Activated T-helper 2 cell treated with anti-CD3 and anti-CD28 coated beads, Interferon-gamma antibody, Interleukin-2, Interleukin-4, amounts not matched to agents 10 μg/mL and 5 μg/mL and 100 μg/mL, durations not matched to agents 14 hours and 24 hours and 36 hours (primary cell): ENCODE data around the gene DGKH. TPM values are rescaled to one million over a fixed set of nuclear protein-coding genes. Genes with fewer than 3 reads are reported as not detected.
A peak's percentile ranks its signal among the peaks of the same experiment; 100 is the strongest.

Experiments
- DNase-seq: peaks from one replicate; pipeline ENCODE4 v3.0.0; 2021; ENCODE audit warnings: low spot score
- H3K27ac Mint-ChIP-seq: one replicate; pipeline ENCODE4 v1.8.0; 2021; ENCODE audit warnings: mixed read lengths
- H3K27me3 Mint-ChIP-seq: one replicate; pipeline ENCODE4 v1.8.0; 2021; ENCODE audit warnings: low read depth, mixed read lengths
- H3K36me3 Mint-ChIP-seq: one replicate; pipeline ENCODE4 v1.8.0; 2021; ENCODE audit warnings: low read depth, mixed read lengths
- H3K4me1 Mint-ChIP-seq: one replicate; pipeline ENCODE4 v1.8.0; 2021; ENCODE audit warnings: low read depth, mixed read lengths
- H3K4me3 Mint-ChIP-seq: one replicate; pipeline ENCODE4 v1.8.0; 2021; ENCODE audit warnings: low read depth, mild to moderate bottlenecking, moderate library complexity, mixed read lengths
- H3K9me3 Mint-ChIP-seq: one replicate; pipeline ENCODE4 v1.8.0; 2021; ENCODE audit warnings: mixed read lengths
- intact Hi-C: fragments of 100-400 bp; cut with micrococcal nuclease; formaldehyde crosslinking; loops from one replicate; pipeline ENCODE4 v1.15.1; 2023
- total RNA-seq: library from RNA; stranded (reverse); gene quantifications from 2 replicates; pipeline ENCODE4 v1.2.3, GENCODE V29; 2022

Gene DGKH
- total RNA-seq, 1 donor from 2014 or later: 13.7 TPM

GRCh38 chr13:42028113-42028799 is 20.2 kb upstream of the DGKH start:
- Mint-ChIP-seq H3K9me3 (no peaks in the 10 kb centered on the region), H3K36me3 (no peaks in the 10 kb centered on the region), H3K27me3 (peaks cover 17% of the 10 kb centered on the region), H3K4me1 (no peaks in the 10 kb centered on the region), H3K27ac (no peak overlapping the region), H3K4me3 (no peak overlapping the region)
- intact Hi-C loops: no loop called here
- no peak for DNase-seq

GRCh38 chr13:42035905-42036521 is 12.4 kb upstream of the DGKH start:
- Mint-ChIP-seq H3K36me3 (no peaks in the 10 kb centered on the region), H3K27me3 (peaks cover 36% of the 10 kb centered on the region), H3K4me1 (peaks cover 10% of the 10 kb centered on the region), H3K27ac (no peak overlapping the region), H3K9me3 (peaks cover 14% of the 10 kb centered on the region), H3K4me3 (no peak overlapping the region)
- no peak for DNase-seq
- intact Hi-C loops: no loop called here

GRCh38 chr13:42036711-42037110 is 11.7 kb upstream of the DGKH start:
- intact Hi-C loops: no loop called here
- no peak for DNase-seq
- Mint-ChIP-seq H3K4me3 (no peak overlapping the region), H3K9me3 (peaks cover 14% of the 10 kb centered on the region), H3K4me1 (peaks cover 13% of the 10 kb centered on the region), H3K27ac (no peak overlapping the region), H3K27me3 (peaks cover 37% of the 10 kb centered on the region), H3K36me3 (no peaks in the 10 kb centered on the region)

GRCh38 chr13:42038661-42039456 is 9.6 kb upstream of the DGKH start:
- peaks cover 14% of the 10 kb centered on the region for H3K9me3 Mint-ChIP-seq
- DNase-seq: no peak
- intact Hi-C loops: no loop called here
- peak overlapping the region; percentile 84 for H3K4me3 Mint-ChIP-seq
- peaks cover 4% of the 10 kb centered on the region for H3K36me3 Mint-ChIP-seq
- H3K4me1 Mint-ChIP-seq: peaks cover 17% of the 10 kb centered on the region
- H3K27me3 Mint-ChIP-seq: peaks cover 41% of the 10 kb centered on the region
- H3K27ac Mint-ChIP-seq: peak overlapping the region; percentile 67

- H3K27me3 Mint-ChIP-seq: peaks cover 41% of the 10 kb centered on the region
- peaks cover 17% of the 10 kb centered on the region for H3K4me1 Mint-ChIP-seq
- peak overlapping the region; percentile 84 for H3K4me3 Mint-ChIP-seq
- no peak for DNase-seq
- intact Hi-C loops: no loop called here
- peak overlapping the region; percentile 67 for H3K27ac Mint-ChIP-seq
- peaks cover 4% of the 10 kb centered on the region for H3K36me3 Mint-ChIP-seq
- H3K9me3 Mint-ChIP-seq: peaks cover 14% of the 10 kb centered on the region
Measured at GRCh38 chr13:42039457-42039945, 8.9 kb upstream of the DGKH start.

GRCh38 chr13:42039946-42040729 is 8.3 kb upstream of the DGKH start:
- peaks cover 17% of the 10 kb centered on the region for H3K4me1 Mint-ChIP-seq
- peaks cover 11% of the 10 kb centered on the region for H3K9me3 Mint-ChIP-seq
- peaks cover 4% of the 10 kb centered on the region for H3K36me3 Mint-ChIP-seq
- peak overlapping the region; percentile 84 for H3K4me3 Mint-ChIP-seq
- intact Hi-C loops: loop anchor here (1.0 to 10.0 kb wide), 6 partner anchors 8 to 725 kb away; partner anchors contain the start of genes DGKH, NAA16 and VWA8
- DNase-seq: peak; percentile 80
- peak overlapping the region; percentile 67 for H3K27ac Mint-ChIP-seq
- H3K27me3 Mint-ChIP-seq: peaks cover 38% of the 10 kb centered on the region

GRCh38 chr13:42040730-42041010 is 7.8 kb upstream of the DGKH start:
- intact Hi-C loops: loop anchor here (1.0 to 10.0 kb wide), 6 partner anchors 8 to 726 kb away; partner anchors contain the start of genes DGKH, NAA16 and VWA8
- Mint-ChIP-seq H3K4me3 (no peak overlapping the region), H3K27me3 (peaks cover 36% of the 10 kb centered on the region), H3K36me3 (peaks cover 4% of the 10 kb centered on the region), H3K4me1 (peaks cover 17% of the 10 kb centered on the region), H3K9me3 (peaks cover 9% of the 10 kb centered on the region), H3K27ac (no peak overlapping the region)
- DNase-seq: no peak

GRCh38 chr13:42041011-42041683 is 7.3 kb upstream of the DGKH start:
- H3K4me1 Mint-ChIP-seq: peaks cover 16% of the 10 kb centered on the region
- H3K4me3 Mint-ChIP-seq: peak overlapping the region; percentile 85
- H3K9me3 Mint-ChIP-seq: peaks cover 4% of the 10 kb centered on the region
- H3K36me3 Mint-ChIP-seq: peaks cover 4% of the 10 kb centered on the region
- peak overlapping the region; percentile 72 for H3K27ac Mint-ChIP-seq
- peaks cover 35% of the 10 kb centered on the region for H3K27me3 Mint-ChIP-seq
- intact Hi-C loops: loop anchor here (2.0 to 10.0 kb wide), 5 partner anchors 80 to 726 kb away; partner anchors contain the start of genes NAA16 and VWA8
- DNase-seq: peak; percentile 25

- peak overlapping the region; percentile 72 for H3K27ac Mint-ChIP-seq
- H3K27me3 Mint-ChIP-seq: peaks cover 30% of the 10 kb centered on the region
- H3K36me3 Mint-ChIP-seq: peaks cover 4% of the 10 kb centered on the region
- DNase-seq: no peak
- peaks cover 14% of the 10 kb centered on the region for H3K4me1 Mint-ChIP-seq
- H3K4me3 Mint-ChIP-seq: peak overlapping the region; percentile 85
- no peaks in the 10 kb centered on the region for H3K9me3 Mint-ChIP-seq
- intact Hi-C loops: loop anchor here (2.0 to 10.0 kb wide), 5 partner anchors 81 to 727 kb away; partner anchors contain the start of genes NAA16 and VWA8
Measured at GRCh38 chr13:42041684-42042035, 6.8 kb upstream of the DGKH start.

- intact Hi-C loops: loop anchor here (10.0 kb wide), 3 partner anchors 351 to 729 kb away; partner anchors contain the start of gene NAA16
- Mint-ChIP-seq H3K4me3 (no peak overlapping the region), H3K4me1 (peaks cover 22% of the 10 kb centered on the region)
Measured at GRCh38 chr13:42043676-42044075, 4.8 kb upstream of the DGKH start.

GRCh38 chr13:42046448-42046847 is 2.0 kb upstream of the DGKH start:
- Mint-ChIP-seq H3K27me3 (peaks cover 9% of the 10 kb centered on the region), H3K4me1 (peaks cover 24% of the 10 kb centered on the region), H3K4me3 (no peak overlapping the region), H3K27ac (no peak overlapping the region), H3K9me3 (no peaks in the 10 kb centered on the region), H3K36me3 (peaks cover 14% of the 10 kb centered on the region)
- no peak for DNase-seq
- intact Hi-C loops: loop anchor here (5.0 to 10.0 kb wide), 5 partner anchors 226 to 732 kb away; partner anchors contain the start of genes AKAP11, NAA16 and RGCC

More at GRCh38 chr13:42043676-42044075, 4.8 kb upstream of the DGKH start:
- Mint-ChIP-seq H3K36me3 (peaks cover 7% of the 10 kb centered on the region), H3K9me3 (no peaks in the 10 kb centered on the region), H3K27me3 (peaks cover 20% of the 10 kb centered on the region), H3K27ac (no peak overlapping the region)
- DNase-seq: no peak
